Transverse colon (tissue), 4 donors: Measurements from ENCODE around the gene SERHL2. TPM values are rescaled to one million over a fixed set of nuclear protein-coding genes. Genes with fewer than 3 reads are reported as not detected.
A peak's percentile ranks its signal among the peaks of the same experiment; 100 is the strongest.

Experiments used
- DNase-seq: peaks from one replicate; pipeline ENCODE4 v3.0.0-alpha.2; 2019
- H3K27ac ChIP-seq, 4 donors: fragments of 200-600 bp; sonication (generic); 2 replicates each; pipeline ENCODE4 v1.5.1; 2016 to 2018; ENCODE audit warnings: inconsistent platforms in 4 of 4
- H3K27me3 ChIP-seq: fragments of 200-600 bp; sonication (generic); 2 replicates; pipeline ENCODE4 v1.5.1; 2017; ENCODE audit warnings: inconsistent platforms
- H3K36me3 ChIP-seq, 4 donors: fragments of 200-600 bp; sonication (generic); 2 replicates each; pipeline ENCODE4 v1.5.1; 2017 to 2019; ENCODE audit warnings: inconsistent platforms in 4 of 4
- H3K4me1 ChIP-seq, 4 donors: fragments of 200-600 bp; sonication (generic); 2 replicates each; pipeline ENCODE4 v1.5.1; 2017 to 2020; ENCODE audit warnings: inconsistent platforms in 4 of 4
- H3K4me3 ChIP-seq, 4 donors: fragments of 200-600 bp; sonication (generic); 1 replicate in 1 of 4; 2 replicates in 3 of 4; pipeline versions ENCODE4 v1.5.1 to v1.6.1; 2017 to 2019; ENCODE audit warnings: inconsistent platforms in 4 of 4
- H3K9me3 ChIP-seq, 2 donors: fragments of 200-600 bp; sonication (generic); 2 replicates each; pipeline ENCODE4 v1.5.1; 2017 to 2019; ENCODE audit warnings: inconsistent platforms in 2 of 2
- CTCF ChIP-seq, 5 experiments: fragments of 200-600 bp in 3 of 5; fragments of 450-650 bp in 2 of 5; sonication (generic) in 3 of 5; IDR thresholded peaks; 1 replicate in 2 of 5; 2 replicates in 3 of 5; pipeline ENCODE4 v1.5.1; 2016 to 2017; ENCODE audit warnings: antibody characterized with exemption in 5 of 5, inconsistent platforms in 3 of 5, mild to moderate bottlenecking in 2 of 5, moderate library complexity in 1 of 5
- EP300 ChIP-seq: sonication (generic); formaldehyde crosslinking; IDR thresholded peaks from one replicate; pipeline ENCODE4 v1.6.1; 2017; ENCODE audit warnings: antibody characterized with exemption, low read depth
- POLR2A ChIP-seq: fragments of 450-650 bp; IDR thresholded peaks from one replicate; pipeline ENCODE4 v1.6.1; 2016; ENCODE audit warnings: antibody characterized with exemption, mild to moderate bottlenecking, moderate library complexity
- POLR2AphosphoS5 ChIP-seq, 3 donors: sonication (generic); formaldehyde crosslinking; IDR thresholded peaks; one replicate each; pipeline ENCODE4 v1.6.1; 2016; ENCODE audit warnings: antibody characterized with exemption in 3 of 3
- WGBS, 2 donors: methylation state at CpG; one replicate each; pipeline ENCODE4 v1.1.5; 2018; ENCODE audit warnings: low coverage in 1 of 2; 5-methylcytosine and 5-hydroxymethylcytosine counted together
- in situ Hi-C, 4 donors: fragments of 200-750 bp; cut with MboI; loops; one replicate each; pipeline versions ENCODE4 v1.15.0 to v1.15.1; 2017; ENCODE audit warnings: low sequenced_read_pairs in 3 of 4, low pct_ligation_motif_present in 1 of 4, low pct_unique_long_range_greater_than_20kb in 1 of 4
- intact Hi-C: fragments of 100-400 bp; cut with DNase I; formaldehyde crosslinking; loops from one replicate; pipeline ENCODE4 v1.15.1; 2023; ENCODE audit warnings: low total_unique reads
- total RNA-seq, 4 donors: library from RNA; depleted of rRNA; stranded (reverse); fragments of >200 nt; gene quantifications; one replicate each; pipeline ENCODE4 v1.1.0, GENCODE V29; 2016

Gene SERHL2
- total RNA-seq, 4 donors from 2014 or later: 0.95 to 2.0 TPM; not detected in 2

GRCh38 chr22:42581762-42582716, 28.3 kb downstream of the SERHL2 start:
- H3K4me1 ChIP-seq: peaks cover 0 to 11% (median 6%) of the 10 kb centered on the region in 4 donors
- H3K4me3 ChIP-seq: peak overlapping the region; percentile 88 to 99 (median 93)
- H3K36me3 ChIP-seq: peaks cover 0 to 46% (median 10%) of the 10 kb centered on the region in 4 donors
- H3K9me3 ChIP-seq: no peaks in the 10 kb centered on the region
- peak; percentile 81 for DNase-seq
- TF ChIP-seq POLR2A (peak; percentile 41), CTCF (IDR thresholded peaks at IDR 0.05) (no peak), POLR2AphosphoS5 (IDR thresholded peaks at IDR 0.05) (peak; percentile 16 to 70 (median 65))
- in situ Hi-C loops (no loop called here), intact Hi-C loops (no loop called here)
- peak overlapping the region; percentile 68 to 81 (median 76) for H3K27ac ChIP-seq
- 6 to 80% methylated on average over 1 to 54 of the region's 64 CpGs for WGBS, 2 donors
- H3K27me3 ChIP-seq: no peaks in the 10 kb centered on the region

GRCh38 chr22:42582987-42583386, 29.2 kb downstream of the SERHL2 start:
- no peak for DNase-seq
- H3K36me3 ChIP-seq: peaks cover 0 to 50% (median 15%) of the 10 kb centered on the region in 4 donors
- in situ Hi-C loops: no loop called here
- H3K4me1 ChIP-seq: peaks cover 0 to 11% (median 6%) of the 10 kb centered on the region in 4 donors
- TF ChIP-seq POLR2AphosphoS5 (IDR thresholded peaks at IDR 0.05) (no peak), EP300 (no peak), POLR2A (no peak), CTCF (IDR thresholded peaks at IDR 0.05) (no peak)
- H3K27me3 ChIP-seq: no peaks in the 10 kb centered on the region
- no peak overlapping the region for H3K4me3 ChIP-seq
- H3K27ac ChIP-seq: no peak overlapping the region
- intact Hi-C loops: no loop called here
- no peaks in the 10 kb centered on the region for H3K9me3 ChIP-seq
- 75 to 100% methylated on average over 1 of the region's 1 CpG for WGBS, 2 donors

GRCh38 chr22:42584364-42584940, 30.7 kb downstream of the SERHL2 start:
- H3K4me3 ChIP-seq: no peak overlapping the region
- intact Hi-C loops (no loop called here), in situ Hi-C loops (no loop called here)
- no peaks in the 10 kb centered on the region for H3K9me3 ChIP-seq
- peaks cover 0 to 11% (median 6%) of the 10 kb centered on the region in 4 donors for H3K4me1 ChIP-seq
- H3K27ac ChIP-seq: no peak overlapping the region
- no peaks in the 10 kb centered on the region for H3K27me3 ChIP-seq
- TF ChIP-seq EP300 (no peak), POLR2AphosphoS5 (IDR thresholded peaks at IDR 0.05) (no peak), CTCF (IDR thresholded peaks at IDR 0.05) (no peak), POLR2A (no peak)
- DNase-seq: no peak
- WGBS, 2 donors: 93% methylated on average over 4 of the region's 4 CpGs; no CpG with 5 or more reads in 1 of the 2 donors
- peaks cover 0 to 52% (median 20%) of the 10 kb centered on the region in 4 donors for H3K36me3 ChIP-seq

GRCh38 chr22:42585096-42585495, 31.3 kb downstream of the SERHL2 start:
- DNase-seq: no peak
- WGBS, 2 donors: 84% methylated on average over 8 of the region's 8 CpGs; no CpG with 5 or more reads in 1 of the 2 donors
- Histone ChIP-seq H3K27me3 (no peaks in the 10 kb centered on the region), H3K4me3 (no peak overlapping the region), H3K36me3 (peaks cover 0 to 56% (median 23%) of the 10 kb centered on the region in 4 donors), H3K9me3 (no peaks in the 10 kb centered on the region), H3K4me1 (peaks cover 0 to 11% (median 6%) of the 10 kb centered on the region in 4 donors), H3K27ac (no peak overlapping the region)
- TF ChIP-seq POLR2A: no peak
- TF ChIP-seq CTCF (IDR thresholded peaks at IDR 0.05): no peak
- TF ChIP-seq EP300: no peak
- TF ChIP-seq POLR2AphosphoS5 (IDR thresholded peaks at IDR 0.05): no peak
- in situ Hi-C loops: no loop called here
- intact Hi-C loops: no loop called here
